COLO668 (cell line): ENCODE data around the gene CEP104.

Experiments used
- DNase-seq: peaks from one replicate; lab custom pipeline; 2025; ENCODE audit not compliant: unreplicated experiment; lab: John Stamatoyannopoulos, UW

Gene CEP104

DNA sequence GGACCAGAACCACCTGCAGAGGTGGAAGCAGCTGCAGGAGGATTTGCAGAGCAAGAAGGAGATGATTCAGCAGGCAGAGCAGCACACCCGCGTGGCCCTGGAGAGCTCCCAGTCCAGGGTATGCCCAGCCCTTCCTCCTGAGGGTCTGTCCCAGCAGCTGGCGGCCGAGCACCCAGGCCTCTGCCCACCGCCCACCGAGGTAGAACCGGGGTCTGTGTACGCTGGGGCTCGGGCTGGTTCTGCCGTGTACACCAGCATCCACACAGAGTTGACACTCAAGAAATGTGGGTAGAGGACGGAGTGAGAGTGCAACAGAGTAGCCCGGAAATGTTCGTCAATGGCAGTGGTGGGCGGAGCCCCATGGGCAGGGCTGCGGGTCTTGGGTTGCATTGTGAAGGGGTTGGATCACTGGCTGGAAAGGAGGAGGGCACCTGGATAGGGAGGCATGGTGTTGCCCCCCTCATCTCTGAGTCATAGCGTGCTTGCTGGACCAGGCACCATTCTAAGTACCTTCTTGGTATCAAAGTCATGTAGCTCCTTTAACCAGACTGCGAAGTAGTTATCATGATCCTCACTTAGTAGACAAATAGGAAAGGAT, 89.6 kb downstream of the CEP104 start:
- DNase-seq, result peak; percentile 35

DNA sequence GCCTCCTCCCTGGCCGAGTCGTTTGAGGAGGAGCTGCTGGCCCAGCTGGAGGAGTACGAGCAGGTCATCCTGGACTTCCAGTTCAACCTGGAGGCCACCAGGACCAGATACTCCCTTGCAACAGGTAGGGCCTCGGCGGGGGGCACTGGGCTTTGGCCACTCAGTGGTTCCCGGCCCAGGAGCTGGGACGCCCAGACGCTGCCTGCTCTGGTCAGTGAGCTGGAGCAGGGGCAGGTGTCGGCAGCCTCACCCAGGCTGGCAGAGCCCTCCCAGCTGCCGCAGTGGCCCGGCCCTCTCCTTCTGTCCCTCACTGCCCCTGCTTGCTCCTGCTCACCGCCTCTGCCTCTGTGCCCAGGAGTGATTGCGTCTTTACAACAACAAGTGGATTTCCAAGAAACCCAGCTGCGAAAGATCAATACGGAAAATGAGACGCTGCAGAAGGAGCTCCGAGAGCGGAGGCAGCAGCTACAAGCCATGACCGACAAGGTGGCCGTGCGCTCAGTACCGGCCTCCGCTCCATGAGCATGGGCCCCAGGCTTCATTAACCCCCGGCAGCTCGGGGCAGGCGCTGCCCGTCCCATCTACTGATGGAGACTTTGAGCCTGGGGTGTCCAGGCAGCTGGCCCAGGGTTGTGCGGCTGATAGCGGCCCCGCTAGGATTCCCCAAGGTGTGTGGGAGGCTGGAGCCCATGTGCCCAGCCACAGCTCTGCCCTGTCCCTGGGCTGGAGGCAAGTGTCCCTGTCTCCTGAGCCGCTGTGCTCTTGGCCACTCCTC, 93.5 kb downstream of the CEP104 start:
- DNase-seq, result no peak

DNA sequence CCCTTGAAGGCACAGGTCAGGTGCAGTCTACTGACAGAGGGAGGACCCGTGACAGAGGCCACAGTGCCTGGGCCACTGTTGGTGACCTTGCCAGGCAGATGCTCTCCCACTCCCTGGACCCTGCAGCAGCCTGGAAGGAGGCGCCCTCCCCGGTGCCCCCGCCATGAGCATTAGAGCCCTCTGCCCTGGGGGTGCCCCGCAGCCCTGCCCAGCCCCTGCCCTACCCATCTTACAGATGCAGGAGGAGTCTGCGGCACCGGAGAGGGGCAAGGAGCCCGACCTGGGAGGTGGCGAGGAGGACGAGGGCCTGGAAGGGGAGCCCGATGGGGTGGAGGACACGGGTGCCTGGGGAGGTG, 94.2 kb downstream of the CEP104 start:
- no peak for DNase-seq

DNA sequence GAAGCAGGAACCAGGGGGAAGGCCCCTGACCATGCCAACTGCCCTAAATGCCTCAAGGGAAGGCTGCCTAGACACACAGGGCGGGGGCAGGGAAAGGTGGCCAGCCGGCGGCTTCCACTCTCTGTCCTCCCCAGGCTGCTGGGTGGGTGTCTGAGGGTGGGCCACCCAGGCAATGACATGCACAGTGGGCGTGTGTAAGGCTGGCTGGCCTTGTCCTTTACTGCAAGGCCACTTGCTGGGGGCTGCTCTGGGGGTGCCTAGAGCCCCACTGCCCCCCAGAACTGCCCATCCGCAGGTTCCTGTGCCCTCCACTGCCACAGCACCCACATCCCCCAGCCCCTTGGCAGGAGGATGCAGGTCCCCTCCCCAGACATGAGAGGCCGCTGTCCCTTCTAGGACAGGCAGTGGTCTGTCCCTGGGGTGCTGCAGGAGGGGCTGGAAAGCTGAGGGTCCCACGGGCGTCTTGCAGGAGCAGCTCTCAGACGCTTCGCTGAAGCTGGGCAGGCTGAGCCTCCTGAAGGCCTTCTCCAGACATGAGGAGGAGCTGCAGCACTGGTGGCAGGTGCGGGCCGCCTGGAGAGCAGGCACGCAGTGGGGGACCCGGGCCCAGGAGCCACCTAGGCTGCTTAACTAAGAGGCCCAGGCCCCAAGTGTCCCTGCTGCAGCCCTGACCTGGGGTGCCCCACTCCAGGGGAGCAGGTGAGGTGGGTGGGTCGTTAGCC, 94.7 kb downstream of the CEP104 start:
- DNase-seq, result no peak
